Osteocyte (in vitro differentiated cells): ENCODE results near the gene RBM39. TPM values are rescaled to one million over a fixed set of nuclear protein-coding genes. Genes with fewer than 3 reads are reported as not detected.
"Not testable (repeated sequence)": the region's sequence is repeated elsewhere in the genome, so short reads cannot be mapped to it uniquely, and the experiment has no call there.

Experiments used
- DNase-seq: peaks from one replicate; pipeline ENCODE4 v3.0.0; 2021; ENCODE audit warnings: mixed read lengths; ENCODE audit not compliant: unreplicated experiment; ENCODE audit errors: extremely low spot score
- H3K27ac Mint-ChIP-seq: one replicate; pipeline ENCODE4 v1.8.0; 2021; ENCODE audit warnings: mild to moderate bottlenecking, mixed read lengths; ENCODE audit not compliant: unreplicated experiment
- H3K27me3 Mint-ChIP-seq: one replicate; pipeline ENCODE4 v1.8.0; 2021; ENCODE audit warnings: mixed read lengths; ENCODE audit not compliant: unreplicated experiment
- H3K36me3 Mint-ChIP-seq: one replicate; pipeline ENCODE4 v1.8.0; 2021; ENCODE audit warnings: mixed read lengths; ENCODE audit not compliant: unreplicated experiment
- H3K4me1 Mint-ChIP-seq: one replicate; pipeline ENCODE4 v1.8.0; 2021; ENCODE audit warnings: mixed read lengths; ENCODE audit not compliant: unreplicated experiment
- H3K4me3 Mint-ChIP-seq: one replicate; pipeline ENCODE4 v1.8.0; 2021; ENCODE audit warnings: mild to moderate bottlenecking, moderate library complexity, mixed read lengths; ENCODE audit not compliant: unreplicated experiment
- H3K9me3 Mint-ChIP-seq: one replicate; pipeline ENCODE4 v1.8.0; 2021; ENCODE audit warnings: mixed read lengths; ENCODE audit not compliant: unreplicated experiment
- CTCF ChIP-seq: fragments of 200-600 bp; sonication (generic); IDR thresholded peaks from 2 replicates; pipeline ENCODE4 v1.5.0; 2021; ENCODE audit warnings: antibody characterized with exemption, mild to moderate bottlenecking, moderate library complexity
- total RNA-seq: library from RNA; stranded (reverse); gene quantifications from 2 replicates; pipeline ENCODE4 v1.2.1, GENCODE V29; 2021

Gene RBM39
- total RNA-seq, 1 donor from 2014 or later: 329 TPM

GRCh38 chr20:35716330-35716729, 25.7 kb downstream of the RBM39 start:
- Mint-ChIP-seq H3K27me3 (no peaks in the 10 kb centered on the region), H3K4me3 (no peak overlapping the region), H3K27ac (no peak overlapping the region), H3K9me3 (no peaks in the 10 kb centered on the region), H3K36me3 (peaks cover 53% of the 10 kb centered on the region), H3K4me1 (peaks cover 2% of the 10 kb centered on the region)
- no peak for DNase-seq
- no peak for TF ChIP-seq CTCF

GRCh38 chr20:35715652-35716051, 26.4 kb downstream of the RBM39 start:
- DNase-seq: no peak
- Mint-ChIP-seq H3K27me3 (no peaks in the 10 kb centered on the region), H3K4me3 (no peak overlapping the region), H3K36me3 (peaks cover 53% of the 10 kb centered on the region), H3K4me1 (peaks cover 4% of the 10 kb centered on the region), H3K9me3 (no peaks in the 10 kb centered on the region), H3K27ac (peak overlapping the region; percentile 2)
- TF ChIP-seq CTCF: no peak

GRCh38 chr20:35714127-35714526, 27.9 kb downstream of the RBM39 start:
- H3K36me3 Mint-ChIP-seq: peaks cover 54% of the 10 kb centered on the region
- H3K9me3 Mint-ChIP-seq: no peaks in the 10 kb centered on the region
- peaks cover 5% of the 10 kb centered on the region for H3K4me1 Mint-ChIP-seq
- no peak for TF ChIP-seq CTCF
- H3K4me3 Mint-ChIP-seq: no peak overlapping the region
- H3K27ac Mint-ChIP-seq: no peak overlapping the region
- no peaks in the 10 kb centered on the region for H3K27me3 Mint-ChIP-seq
- DNase-seq: no peak

GRCh38 chr20:35713120-35713519, 28.9 kb downstream of the RBM39 start:
- H3K27ac Mint-ChIP-seq, H3K4me1 Mint-ChIP-seq, H3K9me3 Mint-ChIP-seq, H3K4me3 Mint-ChIP-seq, H3K27me3 Mint-ChIP-seq, DNase-seq: not testable (repeated sequence)
- peaks cover 57% of the 10 kb centered on the region for H3K36me3 Mint-ChIP-seq

GRCh38 chr20:35711588-35712209, 30.4 kb downstream of the RBM39 start:
- no peak for TF ChIP-seq CTCF
- no peak for DNase-seq
- Mint-ChIP-seq H3K36me3 (peaks cover 53% of the 10 kb centered on the region), H3K9me3 (no peaks in the 10 kb centered on the region), H3K27me3 (no peaks in the 10 kb centered on the region), H3K27ac (peak overlapping the region; percentile 8), H3K4me1 (peaks cover 7% of the 10 kb centered on the region), H3K4me3 (no peak overlapping the region)
